Hematopoietic multipotent progenitor cell (in vitro differentiated cells): ENCODE measurements around the gene BAHCC1. TPM values are rescaled to one million over a fixed set of nuclear protein-coding genes. Genes with fewer than 3 reads are reported as not detected.

Experiments
- DNase-seq, 3 donors: peaks; one replicate each; pipeline ENCODE4 v3.0.0-alpha.2; 2011 to 2015; ENCODE audit warnings: low read depth in 2 of 3, low spot score in 2 of 3
- total RNA-seq: library from RNA; depleted of rRNA; stranded (reverse); fragments of >200 nt; gene quantifications from one replicate; pipeline ENCODE4 v1.2.3, GENCODE V29; 2012

BAHCC1 gene
- total RNA-seq, 1 donor = 21.3 TPM

DNA sequence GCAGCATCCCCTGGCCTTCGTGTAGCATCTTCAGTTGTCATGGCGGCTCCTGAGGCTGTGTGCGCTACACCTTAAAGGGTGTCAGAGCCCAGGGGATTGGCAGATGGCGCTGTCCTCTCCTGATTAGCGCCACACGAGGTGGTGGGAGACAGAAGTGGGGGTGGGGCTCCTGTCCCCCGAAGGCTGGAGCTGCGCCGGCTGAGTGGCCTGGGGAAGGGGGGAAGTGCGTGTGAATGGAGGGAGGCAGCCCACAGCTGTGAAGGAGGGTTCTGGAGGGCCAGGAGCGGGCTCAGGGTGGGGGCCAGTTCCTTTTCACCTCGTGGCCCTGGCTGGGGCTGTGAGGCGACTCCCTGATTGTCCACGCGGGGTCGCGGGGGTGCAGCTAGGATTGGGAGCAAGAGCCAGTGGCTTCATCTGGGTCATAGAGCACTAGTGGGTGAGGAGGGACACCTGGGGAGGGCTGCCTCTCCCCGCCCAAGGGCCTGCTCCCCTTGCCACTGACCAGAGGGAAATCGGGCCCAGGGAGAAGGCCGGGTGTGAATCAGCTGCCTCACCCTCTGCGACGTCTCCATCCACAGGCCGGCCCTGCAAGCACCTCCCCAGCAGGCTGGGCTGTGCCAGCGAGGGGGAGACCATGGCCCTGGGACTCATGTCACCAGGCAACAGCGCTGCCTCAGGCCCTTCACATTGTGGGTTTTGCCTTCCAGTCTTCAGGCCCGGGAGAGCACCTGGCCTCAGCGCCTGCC, 14.1 kb downstream of the BAHCC1 start:
- peak in 2 of 3 donors; percentile 79 to 85 for DNase-seq

DNA sequence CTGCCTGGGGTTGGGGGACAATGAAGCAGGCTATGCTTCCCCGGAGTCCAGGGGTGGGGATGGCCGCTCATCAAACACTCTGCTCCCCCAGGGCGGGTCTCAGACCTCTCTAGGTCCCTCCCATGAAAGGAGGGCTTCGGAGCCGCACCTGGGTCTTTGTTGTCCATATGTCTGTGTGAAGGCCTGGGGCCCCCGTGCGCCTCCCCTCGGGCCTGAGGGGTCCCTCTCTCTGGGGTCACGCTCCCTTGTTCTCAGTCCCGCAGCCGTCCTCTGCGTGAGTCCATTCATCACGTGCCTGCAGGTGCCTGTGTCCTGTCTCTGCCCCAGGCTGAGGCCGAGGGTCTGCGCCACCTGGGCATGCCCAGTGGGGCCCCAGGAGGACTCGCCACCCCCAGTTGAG, 15.6 kb downstream of the BAHCC1 start:
- DNase-seq = no peak

- no peak for DNase-seq
Observed at GRCh38 chr17:81411305-81411704, 16.0 kb downstream of the BAHCC1 start.

- DNase-seq = peak in 2 of 3 donors; percentile 75 to 83
Observed at GRCh38 chr17:81412490-81413093, 17.3 kb downstream of the BAHCC1 start.

- no peak for DNase-seq
Observed at GRCh38 chr17:81413497-81414135, 18.4 kb downstream of the BAHCC1 start.

DNA sequence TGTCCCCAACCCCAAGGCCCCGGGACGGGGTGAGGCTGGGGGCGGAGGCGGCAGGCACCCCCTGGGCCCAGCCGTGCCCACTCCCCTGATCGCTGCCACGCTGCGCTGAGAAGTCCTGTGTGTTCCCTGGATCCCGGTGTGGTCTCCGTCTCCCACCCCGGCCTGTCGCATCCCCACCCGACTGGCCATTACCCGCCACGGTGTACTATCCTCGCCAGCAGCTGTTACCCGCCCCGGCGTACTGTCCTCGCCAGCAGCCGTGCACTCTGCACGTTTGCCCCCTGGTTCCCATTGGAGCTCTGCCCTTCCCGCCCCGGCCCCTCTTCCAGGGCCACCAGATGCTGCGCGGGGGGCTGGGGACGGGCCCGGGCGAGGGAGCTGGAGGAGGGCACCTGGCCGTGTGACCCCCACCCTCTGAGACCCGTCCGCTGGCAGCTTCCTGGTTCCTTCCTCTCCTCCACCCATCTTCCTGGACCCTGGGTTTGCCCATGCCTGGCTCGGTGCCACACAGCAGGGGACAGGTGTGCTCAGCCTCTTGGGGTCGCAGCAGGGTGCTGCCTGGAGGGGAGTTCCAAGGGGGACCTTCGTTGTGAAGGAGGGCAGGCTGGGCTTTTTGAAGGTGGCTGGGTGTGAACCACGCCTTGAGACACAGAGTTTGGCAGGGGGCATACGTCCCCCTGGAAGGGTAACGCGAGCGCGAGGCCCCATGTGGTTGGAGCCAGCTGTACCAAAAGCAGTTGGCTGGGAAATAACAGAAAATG, 19.7 kb downstream of the BAHCC1 start:
- no peak for DNase-seq

- no peak for DNase-seq
Observed at GRCh38 chr17:81415681-81416080, 20.4 kb downstream of the BAHCC1 start.

DNA sequence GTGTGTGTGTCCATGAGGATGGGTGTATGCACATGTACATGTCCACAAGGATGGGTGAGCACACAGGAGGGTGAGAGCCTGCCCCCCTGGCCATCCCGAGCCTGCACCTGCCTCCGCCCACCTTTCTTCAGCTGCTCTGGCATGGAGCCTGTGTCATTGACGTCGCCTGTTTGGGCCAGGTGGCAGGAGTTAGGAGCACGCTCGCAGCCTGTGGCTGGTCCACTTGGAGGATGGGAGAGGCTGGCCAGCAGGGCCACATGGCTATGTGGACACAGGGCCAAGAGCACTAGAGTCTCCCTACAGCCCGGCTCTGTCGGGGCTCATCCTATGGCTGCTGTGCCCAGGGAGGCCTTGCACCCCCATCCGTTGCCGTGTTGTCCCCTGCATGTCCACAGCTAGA, 21.4 kb downstream of the BAHCC1 start:
- no peak for DNase-seq

GRCh38 chr17:81417049-81417878, 22.0 kb downstream of the BAHCC1 start:
- DNase-seq = no peak

DNA sequence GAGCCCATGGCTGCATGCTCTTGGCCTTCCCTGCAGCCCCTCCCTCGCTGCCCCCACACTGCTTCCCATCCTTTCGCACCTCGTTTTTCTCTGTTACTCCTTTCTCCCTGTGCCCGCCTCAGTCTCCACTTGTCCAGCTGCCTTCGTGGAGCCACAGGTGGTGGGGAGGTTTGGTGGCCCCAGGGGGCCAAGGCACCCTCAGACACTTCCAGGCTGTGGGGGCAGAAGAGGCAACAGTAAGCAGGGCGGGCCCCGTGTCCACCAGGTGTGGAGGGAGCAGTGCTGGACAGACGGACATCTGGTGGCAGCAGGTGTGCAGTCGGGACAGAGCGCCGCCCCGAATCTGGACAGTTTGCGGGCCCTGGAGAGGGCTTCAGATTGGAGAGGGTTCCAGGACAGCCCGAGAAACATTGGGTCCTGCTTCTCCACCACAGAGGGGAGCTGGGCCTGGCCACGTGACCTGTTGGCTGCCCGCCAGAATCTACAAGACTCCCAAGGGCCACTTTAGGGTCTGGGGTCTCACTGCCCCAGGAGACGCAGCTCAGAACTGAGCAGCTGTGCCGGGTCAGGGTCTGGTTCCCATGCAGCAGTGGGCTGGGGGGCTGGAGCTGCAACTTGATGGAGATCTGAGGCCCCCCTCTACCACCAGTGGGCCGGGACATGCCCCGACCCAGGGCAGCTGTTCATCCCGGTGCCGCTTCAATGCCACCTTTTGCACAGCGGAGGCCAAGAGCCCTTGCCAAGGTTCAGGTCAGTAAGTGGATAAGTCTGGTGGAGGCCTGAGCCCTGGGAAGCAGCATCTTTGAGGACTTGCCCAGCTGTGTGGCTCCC, 22.8 kb downstream of the BAHCC1 start:
- no peak for DNase-seq

- DNase-seq = no peak
Observed at GRCh38 chr17:81418710-81419318, 23.6 kb downstream of the BAHCC1 start.

GRCh38 chr17:81419319-81419885, 24.1 kb downstream of the BAHCC1 start:
- no peak for DNase-seq

DNA sequence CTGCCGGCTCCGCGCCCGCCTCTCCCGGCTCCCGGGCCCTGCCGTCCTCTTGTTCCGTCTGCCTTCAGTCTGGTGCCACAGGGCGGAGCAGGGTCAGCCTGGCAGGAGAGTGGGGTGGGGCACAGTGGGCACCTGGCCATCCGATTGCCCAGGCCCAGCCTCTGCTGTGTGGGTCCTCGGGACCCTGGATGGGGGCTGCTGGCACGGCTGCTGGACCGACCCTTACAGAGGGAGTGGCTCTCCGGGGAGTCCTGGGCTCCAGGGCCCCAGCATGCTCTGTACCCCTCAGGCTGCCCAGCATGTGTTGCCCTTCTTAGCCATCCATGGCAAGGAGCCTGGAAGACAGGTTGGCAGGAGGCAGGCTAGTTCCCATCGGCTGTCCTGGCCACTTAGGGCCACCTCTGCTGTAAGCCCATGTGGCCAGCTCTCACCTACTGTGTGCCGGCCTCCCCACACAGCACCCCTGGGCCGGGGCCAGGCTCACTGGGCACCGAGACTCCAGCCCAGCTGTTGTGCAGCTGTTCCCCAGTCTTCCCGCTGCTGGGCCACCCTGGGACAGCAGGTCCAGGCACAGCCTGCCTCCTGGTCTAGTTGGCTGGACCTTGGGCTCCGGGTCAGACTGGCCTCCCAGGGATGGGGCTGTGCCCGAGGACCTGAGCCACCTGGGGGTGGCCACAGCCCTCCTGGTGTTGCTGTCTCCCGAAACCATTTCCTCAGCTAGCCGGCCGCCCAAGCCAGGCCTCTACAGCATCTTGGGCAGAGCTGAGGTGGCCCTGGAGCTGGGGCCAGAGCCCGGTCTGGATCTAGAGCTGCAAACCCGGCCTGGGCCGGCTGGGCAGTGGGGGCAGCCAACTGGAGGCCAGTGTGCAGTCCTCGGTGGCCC, 24.9 kb downstream of the BAHCC1 start:
- no peak for DNase-seq

- no peak for DNase-seq
Observed at GRCh38 chr17:81420769-81421462, 25.7 kb downstream of the BAHCC1 start.

DNA sequence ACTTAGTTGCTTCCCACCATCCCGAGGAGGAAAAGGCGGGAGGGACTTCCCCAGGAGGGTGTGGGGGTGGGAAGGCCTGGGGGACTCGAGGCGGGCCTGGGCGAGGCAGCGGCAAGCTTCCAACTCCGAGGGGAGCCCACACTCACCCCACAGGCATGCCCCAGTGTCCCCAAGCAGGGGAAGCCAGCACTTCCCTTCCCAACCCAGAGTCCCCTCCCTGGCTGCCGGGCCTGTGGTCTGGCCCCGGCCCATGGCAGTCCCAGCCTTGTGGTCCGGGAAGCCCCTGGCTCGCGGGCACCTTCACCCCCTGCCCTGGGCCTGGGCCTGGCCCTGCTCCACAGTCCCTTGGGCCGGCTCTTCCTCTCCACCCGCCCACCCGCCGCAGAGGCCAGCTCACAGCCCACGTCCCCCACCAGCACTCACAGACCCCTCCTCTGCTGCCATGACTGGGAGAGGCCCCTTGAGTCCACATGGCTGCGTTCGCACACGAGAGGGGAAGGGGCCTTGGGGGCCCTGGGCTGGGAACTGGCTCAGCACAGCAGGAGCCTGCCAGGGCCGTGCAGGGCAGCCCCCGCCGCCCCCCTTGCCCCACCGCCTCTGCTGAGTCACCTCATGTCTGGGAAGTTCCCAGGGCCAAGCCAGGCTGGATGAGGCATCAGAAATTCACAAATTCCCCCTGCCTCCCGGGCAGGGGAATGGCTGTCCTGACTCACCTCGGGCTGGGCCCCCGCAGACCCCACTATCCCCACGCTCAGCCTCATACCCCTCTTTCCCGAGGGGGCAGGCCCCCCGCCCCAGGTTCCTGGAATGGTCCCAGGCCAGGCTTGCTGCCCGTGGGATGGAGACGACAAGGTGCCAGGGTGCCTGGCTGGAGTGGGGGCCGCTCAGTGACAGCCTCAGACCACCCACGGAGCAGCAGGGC, 27.8 kb downstream of the BAHCC1 start:
- DNase-seq = peak in 2 of 3 donors; percentile 72 to 88

DNA sequence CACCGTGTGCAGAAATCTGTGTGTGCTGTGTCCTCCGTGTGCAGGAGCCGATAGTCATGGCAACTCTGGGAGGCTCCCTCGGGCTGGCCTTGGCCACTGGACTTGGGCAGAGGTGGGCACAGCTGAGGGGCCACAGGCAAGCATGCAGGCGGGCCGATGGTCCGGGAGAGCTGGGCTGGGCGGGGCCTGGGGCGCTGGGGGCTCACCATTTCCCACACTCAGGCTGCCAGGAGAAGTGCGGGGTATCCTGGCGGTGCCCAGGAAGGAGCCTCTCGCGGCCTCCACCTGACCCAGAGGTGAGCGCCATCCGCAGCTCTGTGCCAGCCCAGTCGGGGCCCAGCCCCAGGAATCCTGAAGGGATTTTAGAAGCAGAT, 28.4 kb downstream of the BAHCC1 start:
- DNase-seq = no peak
